GM12865 (cell line): ENCODE data around the gene NKX1-1.

Source experiments
- DNase-seq: peaks from one replicate; pipeline ENCODE4 v3.0.0; 2010; ENCODE audit warnings: low read depth
- H3K4me3 ChIP-seq: 2 replicates; pipeline ENCODE4 v1.5.1; 2011; ENCODE audit warnings: mild to moderate bottlenecking, low read depth, low read length, control low read depth
- CTCF ChIP-seq: IDR thresholded peaks from 2 replicates; pipeline ENCODE4 v1.5.1; 2011; ENCODE audit warnings: low read length, control low read depth, low read depth, inconsistent platforms; ENCODE audit not compliant: insufficient read depth; ENCODE audit errors: missing control alignments

Gene NKX1-1

GRCh38 chr4:1406394-1406980, at the start of gene NKX1-1:
Gene NKX1-1, minus strand, starts transcription at chr4:1406442. Its CDS starts 0 bp downstream, at chr4:1406442.
- no peak within 1 kb of the TSS for H3K4me3 ChIP-seq
- DNase-seq, result no peak
- no peak for TF ChIP-seq CTCF

- no peak overlapping the region for H3K4me3 ChIP-seq
- no peak for TF ChIP-seq CTCF
- DNase-seq, result no peak
Measured at GRCh38 chr4:1453731-1454130, 47.5 kb upstream of the NKX1-1 start.

- H3K4me3 ChIP-seq, result no peak overlapping the region
- DNase-seq, result no peak
- TF ChIP-seq CTCF, result no peak
Measured at GRCh38 chr4:1452431-1453051, 46.3 kb upstream of the NKX1-1 start.

GRCh38 chr4:1451752-1452122, 45.5 kb upstream of the NKX1-1 start:
- no peak overlapping the region for H3K4me3 ChIP-seq
- no peak for TF ChIP-seq CTCF
- no peak for DNase-seq

GRCh38 chr4:1451106-1451751, 45.0 kb upstream of the NKX1-1 start:
- no peak overlapping the region for H3K4me3 ChIP-seq
- no peak for TF ChIP-seq CTCF
- DNase-seq, result no peak

DNA sequence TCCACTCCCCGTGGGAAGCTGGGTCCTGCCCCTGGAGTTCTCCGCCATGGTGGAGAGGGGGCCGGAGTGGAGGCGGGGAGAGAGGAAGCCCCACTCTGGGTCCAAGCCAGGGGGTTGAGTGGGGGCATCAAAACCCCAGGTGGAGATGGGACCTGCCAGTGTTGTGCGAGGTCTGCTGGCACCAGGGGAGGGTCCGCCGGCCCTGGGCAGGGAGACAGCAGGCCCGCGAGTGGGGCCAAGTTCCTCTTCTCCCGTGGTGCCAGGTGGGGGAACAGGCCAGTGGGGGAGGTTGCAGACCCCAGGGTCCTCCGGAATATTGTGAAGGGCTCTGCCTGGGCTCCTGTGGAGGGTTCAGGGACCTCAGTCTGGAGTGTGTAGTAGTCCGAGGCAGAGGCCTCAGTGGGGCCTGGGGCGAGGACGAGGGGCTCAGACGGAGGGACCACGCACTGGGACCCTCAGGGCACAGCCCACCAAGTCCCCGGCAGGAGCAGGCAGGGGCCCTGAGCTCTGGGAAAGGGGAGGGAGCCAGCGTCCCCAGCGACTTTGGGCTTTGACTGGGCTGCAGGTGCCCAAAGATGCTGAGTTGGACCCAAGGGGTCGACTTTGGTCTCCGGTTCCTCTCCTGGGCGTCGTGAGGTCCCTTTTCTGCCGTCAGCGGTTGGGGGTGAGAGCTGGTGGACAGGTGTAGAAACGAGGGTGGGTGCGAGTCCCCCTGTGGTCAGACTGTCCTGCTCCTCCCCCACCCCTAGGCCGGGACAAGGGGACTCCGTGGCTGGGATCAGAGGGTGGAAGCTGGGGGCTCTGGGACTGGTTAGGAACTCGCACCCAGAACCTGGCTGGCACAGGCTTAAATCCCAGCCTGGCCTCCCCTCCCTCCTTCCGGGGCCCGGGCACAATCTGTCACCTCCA, 43.8 kb upstream of the NKX1-1 start:
- H3K4me3 ChIP-seq, result no peak overlapping the region
- no peak for DNase-seq
- TF ChIP-seq CTCF, result no peak
